Measurements from ENCODE around the gene C2orf42.

DNA sequence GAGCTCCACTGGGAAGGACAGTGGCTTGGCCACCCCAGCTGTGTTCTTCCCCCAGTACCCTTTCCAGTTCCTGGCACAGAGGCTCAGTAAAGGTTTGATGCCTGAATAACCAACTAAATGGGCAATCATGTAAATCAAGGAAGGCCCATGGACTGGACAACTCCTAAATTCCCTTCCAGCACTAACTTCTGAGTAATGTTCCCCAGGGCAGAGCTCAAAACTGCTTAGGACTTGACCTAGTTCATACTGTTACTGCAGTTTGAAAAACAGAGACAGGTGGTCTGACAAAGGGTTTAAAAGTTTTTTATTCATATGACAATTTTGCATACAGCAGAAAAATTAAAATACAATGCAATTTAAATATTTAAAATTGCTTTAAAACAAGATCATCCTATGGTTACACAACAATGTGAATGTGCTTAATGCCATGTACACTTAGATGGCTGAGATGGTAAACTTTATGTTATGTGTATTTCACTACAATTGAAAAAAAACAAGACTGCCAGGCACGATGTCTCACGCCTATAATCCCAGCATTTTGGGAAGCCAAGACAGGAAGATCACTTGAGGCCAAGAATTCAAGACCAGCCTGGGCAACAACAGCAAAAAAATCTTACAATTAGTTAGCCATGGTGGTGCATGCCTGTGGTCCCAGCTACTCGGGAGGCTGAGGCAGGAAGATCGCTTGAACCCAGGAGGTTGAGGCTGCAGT, 77.3 kb downstream of the C2orf42 start:
- TF ChIP-seq TAF1 (conservative IDR thresholded peaks at IDR 0.05) (no peak), JUND (IDR thresholded peaks at IDR 0.05) (no peak)
- TF ChIP-seq, protein P1, sequence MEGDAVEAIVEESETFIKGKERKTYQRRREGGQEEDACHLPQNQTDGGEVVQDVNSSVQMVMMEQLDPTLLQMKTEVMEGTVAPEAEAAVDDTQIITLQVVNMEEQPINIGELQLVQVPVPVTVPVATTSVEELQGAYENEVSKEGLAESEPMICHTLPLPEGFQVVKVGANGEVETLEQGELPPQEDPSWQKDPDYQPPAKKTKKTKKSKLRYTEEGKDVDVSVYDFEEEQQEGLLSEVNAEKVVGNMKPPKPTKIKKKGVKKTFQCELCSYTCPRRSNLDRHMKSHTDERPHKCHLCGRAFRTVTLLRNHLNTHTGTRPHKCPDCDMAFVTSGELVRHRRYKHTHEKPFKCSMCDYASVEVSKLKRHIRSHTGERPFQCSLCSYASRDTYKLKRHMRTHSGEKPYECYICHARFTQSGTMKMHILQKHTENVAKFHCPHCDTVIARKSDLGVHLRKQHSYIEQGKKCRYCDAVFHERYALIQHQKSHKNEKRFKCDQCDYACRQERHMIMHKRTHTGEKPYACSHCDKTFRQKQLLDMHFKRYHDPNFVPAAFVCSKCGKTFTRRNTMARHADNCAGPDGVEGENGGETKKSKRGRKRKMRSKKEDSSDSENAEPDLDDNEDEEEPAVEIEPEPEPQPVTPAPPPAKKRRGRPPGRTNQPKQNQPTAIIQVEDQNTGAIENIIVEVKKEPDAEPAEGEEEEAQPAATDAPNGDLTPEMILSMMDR (IDR thresholded peaks at IDR 0.05; ENCODE audit: low read depth, low read length, missing input control) = no peak
- TF ChIP-seq, protein P2, sequence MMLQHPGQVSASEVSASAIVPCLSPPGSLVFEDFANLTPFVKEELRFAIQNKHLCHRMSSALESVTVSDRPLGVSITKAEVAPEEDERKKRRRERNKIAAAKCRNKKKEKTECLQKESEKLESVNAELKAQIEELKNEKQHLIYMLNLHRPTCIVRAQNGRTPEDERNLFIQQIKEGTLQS (IDR thresholded peaks at IDR 0.05) = no peak

All from liver (tissue), 3 donors.